ENCODE results near the gene FOXK2.

Gene FOXK2

DNA sequence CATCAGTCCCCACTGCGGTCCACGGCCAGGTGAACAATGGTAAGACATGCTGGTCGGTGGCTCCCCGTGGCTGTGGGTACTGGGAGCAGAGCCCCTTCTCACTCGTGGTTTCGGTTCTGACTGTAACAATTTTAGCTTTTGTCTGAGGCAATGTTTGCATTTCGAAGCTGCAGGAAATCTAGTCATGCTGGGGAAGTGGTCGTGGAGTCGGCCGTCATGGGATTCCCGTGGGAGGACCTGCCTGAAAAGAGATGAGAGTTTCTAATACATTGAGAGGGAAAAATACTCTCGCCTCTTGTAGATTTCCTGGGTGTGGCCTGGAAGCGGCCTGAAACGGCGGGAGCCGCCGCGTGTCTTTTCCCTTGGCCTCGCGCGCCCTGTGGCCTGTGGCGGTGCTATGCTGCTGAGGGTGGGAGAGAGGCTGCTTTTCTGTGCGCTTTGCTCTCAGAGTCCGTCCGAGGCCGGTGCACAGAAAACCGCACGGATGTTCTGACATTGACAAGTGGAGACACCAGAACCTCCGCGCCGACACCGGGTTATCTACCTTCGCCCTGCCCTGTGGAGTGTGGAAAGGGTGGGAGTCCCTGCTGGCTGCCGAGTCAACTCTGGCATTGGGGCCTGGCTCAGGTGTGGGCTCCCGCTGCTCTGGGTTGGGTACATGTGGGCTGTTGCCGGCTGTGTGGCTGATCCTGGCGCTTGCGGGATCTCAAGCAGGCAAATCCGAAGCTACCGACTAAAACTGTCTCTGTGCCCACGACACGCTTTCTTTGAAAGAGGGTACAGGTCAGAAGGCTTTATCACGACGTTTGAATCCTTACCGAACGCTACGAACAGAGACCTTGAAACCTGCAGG is 67.9 kb downstream of the FOXK2 start:
- Histone ChIP-seq H3K27me3 (ENCODE audit: control insufficient read depth in 1 of 2, insufficient read depth in 2 of 2, low read length in 2 of 2) (no peaks in the 10 kb centered on the region), H3K27ac (ENCODE audit: low read depth, low read length) (no peak overlapping the region), H3K36me3 (ENCODE audit: control insufficient read depth in 1 of 2, insufficient read depth in 2 of 2, low read length in 2 of 2) (peaks cover 12 to 43% of the 10 kb centered on the region in 2 donors), H3K4me1 (ENCODE audit: control insufficient read depth in 1 of 2, insufficient read depth in 2 of 2, low read length in 2 of 2) (peaks cover 5 to 7% of the 10 kb centered on the region in 2 donors), H3K9ac (ENCODE audit: low read depth in 1 of 2, low read length in 2 of 2) (no peak overlapping the region), H3K9me3 (ENCODE audit: control insufficient read depth in 1 of 2, low read length in 2 of 2) (no peaks in the 10 kb centered on the region), H3K4me3 (ENCODE audit: low read depth in 1 of 2, low read length in 2 of 2) (no peak overlapping the region)

DNA sequence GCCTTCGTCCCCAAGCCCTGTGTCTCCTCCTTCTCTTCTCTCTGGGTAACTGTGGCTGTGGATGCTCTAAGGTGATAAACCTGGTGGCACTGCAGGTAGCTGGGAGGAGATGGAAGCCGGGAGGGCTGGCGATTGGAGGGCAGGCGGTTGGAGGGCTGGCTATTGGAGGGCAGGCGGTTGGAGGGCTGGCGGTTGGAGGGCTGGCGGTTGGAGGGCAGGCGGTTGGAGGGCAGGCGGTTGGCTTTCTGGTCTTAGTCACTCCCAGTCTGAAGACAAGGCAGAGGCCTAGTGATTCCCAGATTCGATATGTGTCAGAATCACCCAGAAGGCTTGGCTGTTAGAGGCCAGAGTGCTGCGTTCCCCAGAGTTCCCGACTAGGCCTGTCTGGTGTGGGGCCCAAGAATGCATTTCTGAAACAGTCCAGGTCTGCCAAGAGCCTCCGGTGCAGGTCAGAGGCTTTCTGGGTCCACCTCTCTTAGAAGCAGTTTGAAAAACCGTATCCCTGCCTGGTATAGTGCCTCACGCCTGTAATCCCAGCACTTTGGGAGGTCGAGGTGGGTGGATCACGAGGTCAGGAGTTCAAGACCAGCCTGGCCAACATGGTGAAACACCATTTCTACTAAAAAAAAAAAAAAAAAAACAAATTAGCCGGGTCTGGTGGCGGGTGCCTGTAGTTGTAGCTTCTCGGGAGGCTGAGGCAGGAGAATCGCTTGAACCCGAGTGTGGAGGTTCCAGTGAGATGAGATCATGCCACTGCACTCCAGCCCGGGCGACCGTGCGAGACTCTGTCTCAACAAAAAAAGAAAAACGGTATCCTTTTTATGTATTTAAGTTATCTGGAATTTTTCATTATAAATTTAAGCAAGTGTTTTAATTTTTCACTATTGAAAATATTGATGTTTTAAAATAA is 69.0 kb downstream of the FOXK2 start:
- Histone ChIP-seq H3K4me1 (ENCODE audit: control insufficient read depth in 1 of 2, insufficient read depth in 2 of 2, low read length in 2 of 2) (peaks cover 13% of the 10 kb centered on the region in 2 donors), H3K9ac (ENCODE audit: low read depth in 1 of 2, low read length in 2 of 2) (no peak overlapping the region), H3K36me3 (ENCODE audit: control insufficient read depth in 1 of 2, insufficient read depth in 2 of 2, low read length in 2 of 2) (peaks cover 12 to 38% of the 10 kb centered on the region in 2 donors), H3K9me3 (ENCODE audit: control insufficient read depth in 1 of 2, low read length in 2 of 2) (no peaks in the 10 kb centered on the region), H3K4me3 (ENCODE audit: low read depth in 1 of 2, low read length in 2 of 2) (no peak overlapping the region), H3K27ac (ENCODE audit: low read depth, low read length) (no peak overlapping the region), H3K27me3 (ENCODE audit: control insufficient read depth in 1 of 2, insufficient read depth in 2 of 2, low read length in 2 of 2) (no peaks in the 10 kb centered on the region)

DNA sequence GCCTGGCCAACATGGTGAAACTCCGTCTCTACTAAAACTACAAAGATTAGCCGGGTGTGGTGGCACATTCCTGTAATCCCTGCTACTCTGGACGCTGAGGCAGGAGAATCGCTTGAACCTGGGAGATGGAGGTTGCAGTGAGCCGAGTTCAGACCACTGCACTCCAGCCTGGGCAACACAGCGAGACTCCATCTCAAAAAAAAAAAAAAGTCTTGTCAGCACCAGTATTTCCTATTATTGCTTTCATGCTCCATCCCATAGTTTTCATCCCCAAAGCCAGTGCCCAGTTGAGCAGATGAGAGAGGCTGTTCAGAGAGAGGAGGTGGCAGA is 70.3 kb downstream of the FOXK2 start:
- H3K27ac ChIP-seq (ENCODE audit: low read depth, low read length), result no peak overlapping the region
- H3K9me3 ChIP-seq (ENCODE audit: control insufficient read depth in 1 of 2, low read length in 2 of 2), result no peaks in the 10 kb centered on the region
- H3K4me1 ChIP-seq (ENCODE audit: control insufficient read depth in 1 of 2, insufficient read depth in 2 of 2, low read length in 2 of 2), result peaks cover 19 to 24% of the 10 kb centered on the region in 2 donors
- peaks cover 4 to 32% of the 10 kb centered on the region in 2 donors for H3K36me3 ChIP-seq (ENCODE audit: control insufficient read depth in 1 of 2, insufficient read depth in 2 of 2, low read length in 2 of 2)
- no peaks in the 10 kb centered on the region for H3K27me3 ChIP-seq (ENCODE audit: control insufficient read depth in 1 of 2, insufficient read depth in 2 of 2, low read length in 2 of 2)
- no peak overlapping the region for H3K4me3 ChIP-seq (ENCODE audit: low read depth in 1 of 2, low read length in 2 of 2)
- no peak overlapping the region for H3K9ac ChIP-seq (ENCODE audit: low read depth in 1 of 2, low read length in 2 of 2)

DNA sequence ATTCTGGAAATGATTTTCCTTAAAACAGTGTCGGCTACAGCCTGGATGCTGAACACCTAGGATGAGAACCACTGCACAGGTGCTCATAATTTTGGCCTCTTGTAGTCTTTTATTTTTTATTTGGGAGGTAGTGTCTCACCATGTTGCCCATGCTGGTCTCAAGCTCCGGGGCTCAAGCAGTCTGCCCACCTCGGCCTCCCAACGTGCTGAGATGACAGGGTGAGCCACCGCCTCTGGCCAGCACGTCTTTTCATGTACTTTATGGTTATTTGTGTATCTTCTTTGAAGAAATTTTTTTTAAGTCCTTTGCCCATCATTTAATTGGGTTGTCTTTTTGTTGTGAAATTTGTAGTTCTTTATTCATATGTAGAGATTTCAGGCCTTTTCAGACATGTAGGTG is 70.7 kb downstream of the FOXK2 start:
- H3K4me3 ChIP-seq (ENCODE audit: low read depth in 1 of 2, low read length in 2 of 2), result no peak overlapping the region
- H3K36me3 ChIP-seq (ENCODE audit: control insufficient read depth in 1 of 2, insufficient read depth in 2 of 2, low read length in 2 of 2), result peaks cover 4 to 32% of the 10 kb centered on the region in 2 donors
- H3K27ac ChIP-seq (ENCODE audit: low read depth, low read length), result no peak overlapping the region
- no peaks in the 10 kb centered on the region for H3K9me3 ChIP-seq (ENCODE audit: control insufficient read depth in 1 of 2, low read length in 2 of 2)
- peaks cover 19 to 26% of the 10 kb centered on the region in 2 donors for H3K4me1 ChIP-seq (ENCODE audit: control insufficient read depth in 1 of 2, insufficient read depth in 2 of 2, low read length in 2 of 2)
- H3K27me3 ChIP-seq (ENCODE audit: control insufficient read depth in 1 of 2, insufficient read depth in 2 of 2, low read length in 2 of 2), result no peaks in the 10 kb centered on the region
- no peak overlapping the region for H3K9ac ChIP-seq (ENCODE audit: low read depth in 1 of 2, low read length in 2 of 2)

DNA sequence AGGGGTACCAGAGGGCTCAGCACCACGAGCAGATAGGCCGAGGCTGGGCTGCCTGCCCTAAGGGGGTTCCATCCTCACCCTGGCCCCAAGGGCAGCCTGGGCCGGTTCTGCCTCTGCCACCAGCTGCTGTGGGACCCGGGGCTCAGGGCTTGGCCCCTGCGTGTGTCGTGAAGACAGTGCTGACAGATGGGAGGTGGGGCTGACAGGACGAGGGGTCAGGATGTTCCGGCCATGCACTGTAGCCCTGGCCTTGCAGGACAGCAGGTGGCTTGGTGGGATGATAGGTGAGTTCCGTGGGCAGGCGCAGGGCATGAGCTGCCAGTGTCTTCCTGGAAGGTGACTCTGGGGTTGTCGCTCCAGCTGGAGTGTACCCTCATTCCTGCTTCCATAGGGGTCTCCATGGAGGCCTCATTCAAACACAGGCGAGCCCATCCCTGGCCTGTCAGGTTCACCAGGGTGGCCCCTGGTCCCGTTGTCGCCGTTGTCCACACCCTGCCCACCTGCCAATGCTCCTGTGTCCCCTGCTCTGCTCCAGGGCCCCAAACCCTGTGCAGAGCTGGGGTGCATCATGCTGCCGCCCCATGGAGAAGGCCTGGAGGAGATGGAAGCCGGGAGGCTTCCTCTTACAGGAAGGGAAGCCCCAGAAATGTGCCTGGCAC is 71.5 kb downstream of the FOXK2 start:
- no peaks in the 10 kb centered on the region for H3K27me3 ChIP-seq (ENCODE audit: control insufficient read depth in 1 of 2, insufficient read depth in 2 of 2, low read length in 2 of 2)
- H3K4me3 ChIP-seq (ENCODE audit: low read depth in 1 of 2, low read length in 2 of 2), result no peak overlapping the region
- peaks cover 19 to 31% of the 10 kb centered on the region in 2 donors for H3K4me1 ChIP-seq (ENCODE audit: control insufficient read depth in 1 of 2, insufficient read depth in 2 of 2, low read length in 2 of 2)
- H3K9ac ChIP-seq (ENCODE audit: low read depth in 1 of 2, low read length in 2 of 2), result no peak overlapping the region
- H3K27ac ChIP-seq (ENCODE audit: low read depth, low read length), result no peak overlapping the region
- peaks cover 0 to 30% of the 10 kb centered on the region in 2 donors for H3K36me3 ChIP-seq (ENCODE audit: control insufficient read depth in 1 of 2, insufficient read depth in 2 of 2, low read length in 2 of 2)
- no peaks in the 10 kb centered on the region for H3K9me3 ChIP-seq (ENCODE audit: control insufficient read depth in 1 of 2, low read length in 2 of 2)

DNA sequence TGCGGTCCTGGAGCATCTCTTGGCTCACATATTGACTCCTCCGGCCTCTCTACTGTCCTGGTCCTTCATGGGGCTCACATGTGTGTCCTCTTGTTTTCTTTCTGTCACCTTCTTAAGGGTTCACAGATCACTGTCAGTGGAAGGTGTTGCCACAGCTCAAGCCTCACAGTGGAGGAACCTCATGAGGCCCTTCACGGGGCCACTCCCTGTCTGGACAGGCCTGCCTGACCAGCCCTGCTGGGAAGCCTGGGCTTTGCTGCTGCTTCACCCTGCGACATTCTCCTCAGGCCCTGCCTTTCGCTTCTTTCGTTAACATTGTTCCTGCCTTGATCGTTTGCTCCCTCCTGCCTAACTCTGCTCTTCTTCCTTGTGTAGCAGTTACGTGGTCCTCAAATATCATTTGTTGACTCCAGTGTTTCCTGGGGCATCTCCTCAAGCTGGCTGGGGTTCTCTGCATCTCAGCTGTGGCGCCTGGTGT is 72.8 kb downstream of the FOXK2 start:
- Histone ChIP-seq H3K36me3 (ENCODE audit: control insufficient read depth in 1 of 2, insufficient read depth in 2 of 2, low read length in 2 of 2) (peaks cover 6 to 36% of the 10 kb centered on the region in 2 donors), H3K4me1 (ENCODE audit: control insufficient read depth in 1 of 2, insufficient read depth in 2 of 2, low read length in 2 of 2) (peaks cover 19 to 31% of the 10 kb centered on the region in 2 donors), H3K27me3 (ENCODE audit: control insufficient read depth in 1 of 2, insufficient read depth in 2 of 2, low read length in 2 of 2) (no peaks in the 10 kb centered on the region), H3K9ac (ENCODE audit: low read depth in 1 of 2, low read length in 2 of 2) (peak overlapping the region in 1 of 2 donors; percentile 52), H3K4me3 (ENCODE audit: low read depth in 1 of 2, low read length in 2 of 2) (no peak overlapping the region), H3K9me3 (ENCODE audit: control insufficient read depth in 1 of 2, low read length in 2 of 2) (no peaks in the 10 kb centered on the region), H3K27ac (ENCODE audit: low read depth, low read length) (peak overlapping the region; percentile 87)

DNA sequence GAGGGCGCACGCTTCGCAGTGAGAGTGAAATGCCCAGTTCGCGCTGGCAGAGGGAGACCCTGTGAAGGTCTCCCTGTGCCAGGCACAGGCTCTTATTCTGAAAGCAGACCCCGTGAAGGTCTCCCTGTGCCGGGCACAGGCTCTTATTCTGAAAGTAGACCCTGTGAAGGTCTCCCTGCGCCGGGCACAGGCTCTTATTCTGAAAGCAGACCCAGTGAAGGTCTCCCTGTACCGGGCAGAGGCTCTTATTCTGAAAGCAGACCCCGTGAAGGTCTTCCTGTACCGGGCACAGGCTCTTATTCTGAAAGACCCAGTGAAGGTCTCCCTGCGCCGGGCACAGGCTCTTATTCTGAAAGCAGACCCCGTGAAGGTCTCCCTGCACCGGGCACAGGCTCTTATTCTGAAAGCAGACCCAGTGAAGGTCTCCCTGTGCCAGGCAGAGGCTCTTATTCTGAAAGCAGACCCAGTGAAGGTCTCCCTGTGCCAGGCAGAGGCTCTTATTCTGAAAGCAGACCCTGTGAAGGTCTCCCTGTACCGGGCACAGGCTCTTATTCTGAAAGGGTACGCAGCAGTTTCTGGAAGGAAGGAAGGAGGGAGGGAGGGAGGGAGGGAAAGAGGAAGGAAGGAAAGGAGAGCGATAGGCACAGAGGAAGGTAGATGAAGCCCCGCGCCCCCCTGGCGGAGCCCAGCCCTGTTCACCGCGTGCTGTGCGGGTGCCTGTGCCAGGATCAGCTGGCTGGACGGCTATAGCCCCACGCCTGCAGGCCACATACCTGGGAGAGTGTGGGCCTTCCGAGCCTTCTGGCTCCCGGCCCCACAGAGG is 73.4 kb downstream of the FOXK2 start:
- H3K9me3 ChIP-seq (ENCODE audit: control insufficient read depth in 1 of 2, low read length in 2 of 2), result no peaks in the 10 kb centered on the region
- H3K4me1 ChIP-seq (ENCODE audit: control insufficient read depth in 1 of 2, insufficient read depth in 2 of 2, low read length in 2 of 2), result peaks cover 19 to 31% of the 10 kb centered on the region in 2 donors

DNA sequence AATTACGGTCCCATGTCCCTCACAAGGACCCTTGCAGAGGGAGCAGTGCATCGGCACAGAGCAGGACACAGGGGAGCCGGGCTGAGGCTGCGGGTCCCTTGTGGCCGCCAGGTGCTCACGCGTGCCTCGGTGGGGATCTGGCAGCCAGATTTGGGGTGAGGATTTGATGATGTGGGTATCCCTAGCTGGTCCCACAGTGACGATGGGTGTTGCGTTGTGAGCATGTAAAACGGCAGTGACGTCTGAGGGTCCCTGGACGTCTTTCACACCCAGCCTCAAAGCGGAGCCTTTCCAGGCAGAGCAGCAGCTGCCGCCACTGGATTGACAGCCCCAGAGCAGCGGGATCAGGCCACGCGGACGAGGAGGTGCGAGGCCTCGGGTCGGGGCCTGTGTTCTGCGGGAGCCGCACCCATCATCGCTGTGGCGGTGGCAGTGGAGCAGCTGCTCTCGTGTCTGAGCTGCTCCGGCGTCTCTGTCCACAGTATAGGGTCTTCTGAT is 74.1 kb downstream of the FOXK2 start:
- H3K27ac ChIP-seq (ENCODE audit: low read depth, low read length), result peak overlapping the region; percentile 87
- H3K9me3 ChIP-seq (ENCODE audit: control insufficient read depth in 1 of 2, low read length in 2 of 2), result no peaks in the 10 kb centered on the region
- peaks cover 19 to 31% of the 10 kb centered on the region in 2 donors for H3K4me1 ChIP-seq (ENCODE audit: control insufficient read depth in 1 of 2, insufficient read depth in 2 of 2, low read length in 2 of 2)
- peaks cover 10 to 33% of the 10 kb centered on the region in 2 donors for H3K36me3 ChIP-seq (ENCODE audit: control insufficient read depth in 1 of 2, insufficient read depth in 2 of 2, low read length in 2 of 2)
- H3K9ac ChIP-seq (ENCODE audit: low read depth in 1 of 2, low read length in 2 of 2), result peak overlapping the region; percentile 80 to 84
- H3K27me3 ChIP-seq (ENCODE audit: control insufficient read depth in 1 of 2, insufficient read depth in 2 of 2, low read length in 2 of 2), result no peaks in the 10 kb centered on the region
- peak overlapping the region; percentile 80 to 88 for H3K4me3 ChIP-seq (ENCODE audit: low read depth in 1 of 2, low read length in 2 of 2)

More for the DNA sequence above, 73.4 kb downstream of the FOXK2 start:
- peak overlapping the region; percentile 80 to 88 for H3K4me3 ChIP-seq (ENCODE audit: low read depth in 1 of 2, low read length in 2 of 2)
- peak overlapping the region; percentile 80 to 84 for H3K9ac ChIP-seq (ENCODE audit: low read depth in 1 of 2, low read length in 2 of 2)
- H3K36me3 ChIP-seq (ENCODE audit: control insufficient read depth in 1 of 2, insufficient read depth in 2 of 2, low read length in 2 of 2), result peaks cover 7 to 31% of the 10 kb centered on the region in 2 donors
- no peaks in the 10 kb centered on the region for H3K27me3 ChIP-seq (ENCODE audit: control insufficient read depth in 1 of 2, insufficient read depth in 2 of 2, low read length in 2 of 2)
- H3K27ac ChIP-seq (ENCODE audit: low read depth, low read length), result peak overlapping the region; percentile 87

DNA sequence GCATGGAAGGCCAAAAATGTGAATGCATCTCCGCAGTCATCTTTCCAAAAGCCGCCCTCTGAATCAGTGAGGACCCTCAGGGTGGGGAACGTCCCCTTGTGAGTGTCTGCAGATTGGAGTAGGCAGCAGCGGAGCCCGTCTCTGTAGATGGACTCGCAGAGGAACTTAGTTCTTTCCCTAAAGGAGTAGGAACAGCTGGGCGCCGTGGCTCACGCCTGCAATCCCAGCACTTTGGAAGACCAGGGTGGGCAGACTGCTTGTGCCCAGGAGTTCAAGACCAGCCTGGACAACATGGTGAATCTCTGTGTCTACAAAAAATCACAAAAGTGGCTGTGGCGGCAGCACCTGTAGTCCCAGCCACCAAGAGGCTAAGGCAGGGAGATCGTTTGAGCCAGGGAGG is 75.0 kb downstream of the FOXK2 start:
- Histone ChIP-seq H3K9me3 (ENCODE audit: control insufficient read depth in 1 of 2, low read length in 2 of 2) (no peaks in the 10 kb centered on the region), H3K4me3 (ENCODE audit: low read depth in 1 of 2, low read length in 2 of 2) (no peak overlapping the region), H3K27me3 (ENCODE audit: control insufficient read depth in 1 of 2, insufficient read depth in 2 of 2, low read length in 2 of 2) (no peaks in the 10 kb centered on the region), H3K9ac (ENCODE audit: low read depth in 1 of 2, low read length in 2 of 2) (no peak overlapping the region), H3K27ac (ENCODE audit: low read depth, low read length) (no peak overlapping the region), H3K36me3 (ENCODE audit: control insufficient read depth in 1 of 2, insufficient read depth in 2 of 2, low read length in 2 of 2) (peaks cover 11 to 39% of the 10 kb centered on the region in 2 donors), H3K4me1 (ENCODE audit: control insufficient read depth in 1 of 2, insufficient read depth in 2 of 2, low read length in 2 of 2) (peaks cover 19 to 31% of the 10 kb centered on the region in 2 donors)

Measured in duodenal mucosa (tissue), 2 donors.